ENCODE results near the gene PHC2.

- no peak for TF ChIP-seq EZH2 (optimal IDR thresholded peaks at IDR 0.05; ENCODE audit: low read depth, low read length)
- TF ChIP-seq CTCF (IDR thresholded peaks at IDR 0.05; ENCODE audit: low read length), result no peak
- TF ChIP-seq EZH2phosphoT487 (IDR thresholded peaks at IDR 0.05; ENCODE audit: low read length), result no peak
Measured at GRCh38 chr1:33353531-33353930, 77.4 kb downstream of the PHC2 start.
